Spleen (tissue), 7 donors: ENCODE results near the gene RAB38.

Experiments
- CTCF ChIP-seq, 11 experiments: fragments of 200-600 bp in 7 of 11; fragments of 450-650 bp in 4 of 11; sonication (generic) in 4 of 11; IDR thresholded peaks in 8 of 11; conservative IDR thresholded peaks in 3 of 11; 1 replicate in 7 of 11; 2 replicates in 4 of 11; pipeline versions ENCODE4 v1.4.0 to v1.8.0; 2016 to 2021; ENCODE audit warnings: antibody characterized with exemption in 11 of 11, inconsistent platforms in 4 of 11, mild to moderate bottlenecking in 1 of 11
- POLR2A ChIP-seq, 3 donors: fragments of 450-650 bp; IDR thresholded peaks; one replicate each; pipeline ENCODE4 v1.5.1; 2017; ENCODE audit warnings: antibody characterized with exemption in 3 of 3, mild to moderate bottlenecking in 1 of 3
- POLR2AphosphoS5 ChIP-seq, 3 donors: sonication (generic); formaldehyde crosslinking; IDR thresholded peaks; one replicate each; pipeline ENCODE4 v1.5.1; 2017; ENCODE audit warnings: antibody characterized with exemption in 3 of 3
- donor health status: DM: no; HTN: no; CAD: no; lungs with moderate emphysema.
- donor health status: DM: no; HTN: no; CAD: no.
- donor health status: DM: no; HTN: no; CAD: no.

- TF ChIP-seq CTCF (IDR thresholded peaks at IDR 0.05 in 8 of 11, conservative IDR thresholded peaks at IDR 0.05 in 3 of 11) (no peak), POLR2A (IDR thresholded peaks at IDR 0.05) (no peak), POLR2AphosphoS5 (IDR thresholded peaks at IDR 0.05) (no peak)
These were observed 77.0 kb downstream of the RAB38 start for GRCh38 chr11:88098289-88098688.
